Measurements from ENCODE around the gene FAM131A. TPM values are rescaled to one million over a fixed set of nuclear protein-coding genes. Genes with fewer than 3 reads are reported as not detected.

FAM131A gene
- total RNA-seq, 2 experiments from 2014 or later = 3.7 to 3.8 TPM

DNA sequence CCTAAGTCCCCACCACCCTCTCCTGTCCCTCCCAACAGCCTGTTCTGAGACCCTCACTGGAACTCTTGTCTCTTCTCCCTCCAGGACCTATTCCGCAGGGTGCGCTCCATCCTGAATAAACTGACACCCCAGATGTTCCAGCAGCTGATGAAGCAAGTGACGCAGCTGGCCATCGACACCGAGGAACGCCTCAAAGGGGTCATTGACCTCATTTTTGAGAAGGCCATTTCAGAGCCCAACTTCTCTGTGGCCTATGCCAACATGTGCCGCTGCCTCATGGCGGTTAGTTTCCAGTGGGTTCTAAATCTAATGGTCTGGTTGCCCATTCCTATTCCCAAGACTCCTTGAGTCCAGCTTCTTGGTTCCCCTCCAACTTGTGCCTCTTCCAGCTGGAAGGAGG is 13.7 kb upstream of the FAM131A start:
- H3K36me3 ChIP-seq (ENCODE audit: insufficient read depth, low read length) = peaks cover 100% of the 10 kb centered on the region
- no peak for TF ChIP-seq EZH2phosphoT487 (IDR thresholded peaks at IDR 0.05; ENCODE audit: borderline replicate concordance, low read depth, low read length)
- TF ChIP-seq, protein P1, sequence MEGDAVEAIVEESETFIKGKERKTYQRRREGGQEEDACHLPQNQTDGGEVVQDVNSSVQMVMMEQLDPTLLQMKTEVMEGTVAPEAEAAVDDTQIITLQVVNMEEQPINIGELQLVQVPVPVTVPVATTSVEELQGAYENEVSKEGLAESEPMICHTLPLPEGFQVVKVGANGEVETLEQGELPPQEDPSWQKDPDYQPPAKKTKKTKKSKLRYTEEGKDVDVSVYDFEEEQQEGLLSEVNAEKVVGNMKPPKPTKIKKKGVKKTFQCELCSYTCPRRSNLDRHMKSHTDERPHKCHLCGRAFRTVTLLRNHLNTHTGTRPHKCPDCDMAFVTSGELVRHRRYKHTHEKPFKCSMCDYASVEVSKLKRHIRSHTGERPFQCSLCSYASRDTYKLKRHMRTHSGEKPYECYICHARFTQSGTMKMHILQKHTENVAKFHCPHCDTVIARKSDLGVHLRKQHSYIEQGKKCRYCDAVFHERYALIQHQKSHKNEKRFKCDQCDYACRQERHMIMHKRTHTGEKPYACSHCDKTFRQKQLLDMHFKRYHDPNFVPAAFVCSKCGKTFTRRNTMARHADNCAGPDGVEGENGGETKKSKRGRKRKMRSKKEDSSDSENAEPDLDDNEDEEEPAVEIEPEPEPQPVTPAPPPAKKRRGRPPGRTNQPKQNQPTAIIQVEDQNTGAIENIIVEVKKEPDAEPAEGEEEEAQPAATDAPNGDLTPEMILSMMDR (conservative IDR thresholded peaks at IDR 0.05; ENCODE audit: low read length) = no peak
- H3K79me2 ChIP-seq (ENCODE audit: insufficient read depth, low read depth, low read length) = peaks cover 10% of the 10 kb centered on the region
- no peak overlapping the region for H2AFZ ChIP-seq (ENCODE audit: low read length)
- no peaks in the 10 kb centered on the region for H3K9me3 ChIP-seq (ENCODE audit: low read length)
- no TSS peak for BruUV-seq (replicated peaks)
- H3K27ac ChIP-seq (ENCODE audit: low read depth, low read length, poor library complexity, severe bottlenecking) = no peak overlapping the region
- ChIA-PET POLR2A (no interaction called here), CTCF (ENCODE audit: unreplicated experiment) (no interaction called here)
- H3K9me2 ChIP-seq (ENCODE audit: insufficient read depth, low read length) = no peaks in the 10 kb centered on the region
- intact Hi-C loops (cut with micrococcal nuclease; ENCODE audit: unreplicated experiment) = no loop called here
- DNase-seq (ENCODE audit: low spot score) = no peak
- no peak overlapping the region for H3K4me2 ChIP-seq (ENCODE audit: low read length)
- H4K20me1 ChIP-seq (ENCODE audit: insufficient read depth, low read length) = peaks cover 9% of the 10 kb centered on the region; the same call in 1 of the 2 replicates
- H3K4me1 ChIP-seq (ENCODE audit: insufficient read depth, low read length, poor library complexity, severe bottlenecking) = no peaks in the 10 kb centered on the region
- H3K4me3 ChIP-seq (ENCODE audit: low read depth, low read length, poor library complexity, severe bottlenecking) = no peak overlapping the region

DNA sequence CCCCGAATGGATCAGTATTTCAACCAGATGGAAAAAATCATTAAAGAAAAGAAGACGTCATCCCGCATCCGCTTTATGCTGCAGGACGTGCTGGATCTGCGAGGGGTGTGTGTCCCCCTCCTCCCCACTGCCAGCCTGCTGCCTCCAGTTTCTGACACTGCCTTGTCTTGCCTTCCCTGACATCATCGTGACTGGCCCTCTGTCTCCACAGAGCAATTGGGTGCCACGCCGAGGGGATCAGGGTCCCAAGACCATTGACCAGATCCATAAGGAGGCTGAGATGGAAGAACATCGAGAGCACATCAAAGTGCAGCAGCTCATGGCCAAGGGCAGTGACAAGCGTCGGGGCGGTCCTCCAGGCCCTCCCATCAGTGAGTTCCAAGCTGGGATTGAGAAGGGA is 12.1 kb upstream of the FAM131A start:
- H3K4me1 ChIP-seq (ENCODE audit: insufficient read depth, low read length, poor library complexity, severe bottlenecking) = no peaks in the 10 kb centered on the region
- POLR2A ChIA-PET = no interaction called here
- no peaks in the 10 kb centered on the region for H3K9me3 ChIP-seq (ENCODE audit: low read length)
- H4K20me1 ChIP-seq (ENCODE audit: insufficient read depth, low read length) = peaks cover 9% of the 10 kb centered on the region; the same call in 1 of the 2 replicates
- intact Hi-C loops (cut with micrococcal nuclease; ENCODE audit: unreplicated experiment) = no loop called here
- no peak overlapping the region for H2AFZ ChIP-seq (ENCODE audit: low read length)
- CTCF ChIA-PET (ENCODE audit: unreplicated experiment) = interaction anchor here (0.7 kb wide), 1 partner anchor 10 kb away, joined by 3 read pairs; no protein-coding TSS in a partner anchor
- H3K79me2 ChIP-seq (ENCODE audit: insufficient read depth, low read depth, low read length) = no peaks in the 10 kb centered on the region
- H3K27ac ChIP-seq (ENCODE audit: low read depth, low read length, poor library complexity, severe bottlenecking) = no peak overlapping the region
- H3K36me3 ChIP-seq (ENCODE audit: insufficient read depth, low read length) = peaks cover 100% of the 10 kb centered on the region
- BruUV-seq (replicated peaks) = no TSS peak
- no peak overlapping the region for H3K4me3 ChIP-seq (ENCODE audit: low read depth, low read length, poor library complexity, severe bottlenecking)
- DNase-seq (ENCODE audit: low spot score) = no peak
- TF ChIP-seq EZH2phosphoT487 (IDR thresholded peaks at IDR 0.05; ENCODE audit: borderline replicate concordance, low read depth, low read length) = no peak
- TF ChIP-seq, protein P1 (conservative IDR thresholded peaks at IDR 0.05; ENCODE audit: low read length) = no peak
- no peak overlapping the region for H3K4me2 ChIP-seq (ENCODE audit: low read length)
- no peaks in the 10 kb centered on the region for H3K9me2 ChIP-seq (ENCODE audit: insufficient read depth, low read length)

DNA sequence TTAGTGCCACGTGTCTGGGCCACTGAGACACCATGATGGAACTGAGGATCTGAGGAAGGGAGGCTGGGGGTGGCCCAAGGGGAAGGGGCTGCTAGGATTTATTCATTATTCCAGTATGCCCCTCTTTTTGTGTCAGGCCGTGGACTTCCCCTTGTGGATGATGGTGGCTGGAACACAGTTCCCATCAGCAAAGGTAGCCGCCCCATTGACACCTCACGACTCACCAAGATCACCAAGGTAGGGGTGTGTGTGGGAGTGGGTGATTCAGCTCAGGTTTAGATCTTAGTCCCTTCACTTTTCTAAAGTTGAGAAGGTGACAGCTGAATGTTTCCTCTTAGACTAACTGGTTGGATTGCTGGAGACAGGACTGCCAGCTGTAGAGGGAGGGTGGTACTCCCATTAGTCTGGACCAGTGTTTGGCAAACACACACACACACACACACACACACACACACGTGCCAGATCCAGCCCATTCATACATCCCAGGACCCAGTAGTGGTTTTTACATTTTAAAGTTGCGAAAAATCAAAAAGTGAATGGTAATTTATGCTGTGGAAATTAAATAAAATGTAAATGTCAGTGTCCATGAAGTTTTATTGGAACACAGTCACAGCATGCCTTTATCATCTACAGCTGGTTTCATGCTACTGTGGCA is 11.6 kb upstream of the FAM131A start:
- Histone ChIP-seq H3K79me2 (ENCODE audit: insufficient read depth, low read depth, low read length) (no peaks in the 10 kb centered on the region), H3K9me2 (ENCODE audit: insufficient read depth, low read length) (no peaks in the 10 kb centered on the region), H3K36me3 (ENCODE audit: insufficient read depth, low read length) (peaks cover 98% of the 10 kb centered on the region), H4K20me1 (ENCODE audit: insufficient read depth, low read length) (peaks cover 5% of the 10 kb centered on the region; the same call in 1 of the 2 replicates), H3K4me2 (ENCODE audit: low read length) (no peak overlapping the region), H2AFZ (ENCODE audit: low read length) (no peak overlapping the region), H3K4me3 (ENCODE audit: low read depth, low read length, poor library complexity, severe bottlenecking) (no peak overlapping the region), H3K4me1 (ENCODE audit: insufficient read depth, low read length, poor library complexity, severe bottlenecking) (no peaks in the 10 kb centered on the region), H3K9me3 (ENCODE audit: low read length) (no peaks in the 10 kb centered on the region), H3K27ac (ENCODE audit: low read depth, low read length, poor library complexity, severe bottlenecking) (no peak overlapping the region)
- no TSS peak for BruUV-seq (replicated peaks)
- ChIA-PET CTCF (ENCODE audit: unreplicated experiment) (interaction anchor here (0.7 kb wide), 1 partner anchor 10 kb away, joined by 3 read pairs; no protein-coding TSS in a partner anchor), POLR2A (no interaction called here)
- intact Hi-C loops (cut with micrococcal nuclease; ENCODE audit: unreplicated experiment) = no loop called here
- TF ChIP-seq, protein P1 (conservative IDR thresholded peaks at IDR 0.05; ENCODE audit: low read length) = no peak
- TF ChIP-seq EZH2phosphoT487 (IDR thresholded peaks at IDR 0.05; ENCODE audit: borderline replicate concordance, low read depth, low read length) = no peak
- no peak for DNase-seq (ENCODE audit: low spot score)
